Measurements from ENCODE around the gene GPR150.

The GPR150 gene

GRCh38 chr5:95654196-95654595, 34.3 kb downstream of the GPR150 start:
- no peak for DNase-seq

GRCh38 chr5:95655575-95655974, 35.7 kb downstream of the GPR150 start:
- no peak for DNase-seq

GRCh38 chr5:95660060-95660459, 40.2 kb downstream of the GPR150 start:
- DNase-seq: no peak

- DNase-seq: no peak
Measured at GRCh38 chr5:95662946-95663345, 43.1 kb downstream of the GPR150 start.

- DNase-seq: peak; percentile 49
Measured at GRCh38 chr5:95664204-95664786, 44.4 kb downstream of the GPR150 start.

GRCh38 chr5:95667061-95667618, 47.3 kb downstream of the GPR150 start:
- no peak for DNase-seq

- no peak for DNase-seq
Measured at GRCh38 chr5:95667678-95668077, 47.8 kb downstream of the GPR150 start.

- peak; percentile 48 for DNase-seq
Measured at GRCh38 chr5:95668216-95668615, 48.3 kb downstream of the GPR150 start.

- DNase-seq: no peak
Measured at GRCh38 chr5:95668728-95669127, 48.8 kb downstream of the GPR150 start.

GRCh38 chr5:95669540-95669939, 49.7 kb downstream of the GPR150 start:
- peak; percentile 86 for DNase-seq

- no peak for DNase-seq
Measured at GRCh38 chr5:95669985-95670384, 50.1 kb downstream of the GPR150 start.

GRCh38 chr5:95670568-95670967, 50.7 kb downstream of the GPR150 start:
- DNase-seq: no peak

All from EL (cell line).